HUES64 (cell line): ENCODE data around the gene IPO7.
"Not testable (repeated sequence)": the region's sequence is repeated elsewhere in the genome, so short reads cannot be mapped to it uniquely, and the experiment has no call there.

Experiments used
- H3K27ac ChIP-seq: 2 replicates; pipeline ENCODE4 v1.7.0; 2013; ENCODE audit warnings: low read depth, low read length, inconsistent platforms
- H3K27me3 ChIP-seq: 2 replicates; pipeline ENCODE4 v1.6.1; 2013; ENCODE audit warnings: mild to moderate bottlenecking, low read length; ENCODE audit not compliant: insufficient read depth
- H3K36me3 ChIP-seq: 2 replicates; pipeline ENCODE4 v1.6.1; 2013; ENCODE audit warnings: mild to moderate bottlenecking, low read length; ENCODE audit not compliant: insufficient read depth
- H3K4me1 ChIP-seq: 2 replicates; pipeline ENCODE4 v1.6.1; 2013; ENCODE audit warnings: mild to moderate bottlenecking, low read length, moderate library complexity; ENCODE audit not compliant: insufficient read depth
- H3K4me3 ChIP-seq: 2 replicates; pipeline ENCODE4 v1.5.1; 2013; ENCODE audit warnings: mild to moderate bottlenecking, low read length, moderate library complexity
- H3K9ac ChIP-seq: 2 replicates; pipeline ENCODE4 v1.6.1; 2013; ENCODE audit warnings: mild to moderate bottlenecking, low read depth, low read length
- H3K9me3 ChIP-seq: 2 replicates; pipeline ENCODE4 v1.6.1; 2013; ENCODE audit warnings: low read depth, low read length; ENCODE audit not compliant: insufficient read depth
- WGBS: fragments of 150-250, 120-280 bp; methylation state at CpG from one replicate; pipeline ENCODE4 v1.1.7; 2013; ENCODE audit warnings: missing lambda C conversion rate; 5-methylcytosine and 5-hydroxymethylcytosine counted together

Gene IPO7

GRCh38 chr11:9401884-9402283, 17.4 kb downstream of the IPO7 start:
- H3K36me3 ChIP-seq = peaks cover 52% of the 10 kb centered on the region
- 85% methylated on average over 8 of the region's 8 CpGs for WGBS
- H3K4me1 ChIP-seq, H3K9me3 ChIP-seq, H3K4me3 ChIP-seq, H3K9ac ChIP-seq, H3K27ac ChIP-seq, H3K27me3 ChIP-seq: not testable (repeated sequence)

- Histone ChIP-seq H3K36me3 (peaks cover 98% of the 10 kb centered on the region), H3K9ac (no peak overlapping the region), H3K9me3 (no peaks in the 10 kb centered on the region), H3K4me1 (no peaks in the 10 kb centered on the region), H3K27me3 (no peaks in the 10 kb centered on the region), H3K4me3 (no peak overlapping the region), H3K27ac (no peak overlapping the region)
- WGBS = 100% methylated on average over 1 of the region's 1 CpG
These were observed 44.3 kb downstream of the IPO7 start for GRCh38 chr11:9428706-9429105.

GRCh38 chr11:9438611-9439010, 54.2 kb downstream of the IPO7 start:
- no peaks in the 10 kb centered on the region for H3K9me3 ChIP-seq
- peaks cover 98% of the 10 kb centered on the region for H3K36me3 ChIP-seq
- WGBS = 97% methylated on average over 4 of the region's 4 CpGs
- H3K4me1 ChIP-seq = no peaks in the 10 kb centered on the region
- H3K4me3 ChIP-seq = no peak overlapping the region
- no peak overlapping the region for H3K27ac ChIP-seq
- no peak overlapping the region for H3K9ac ChIP-seq
- no peaks in the 10 kb centered on the region for H3K27me3 ChIP-seq

- Histone ChIP-seq H3K9ac (no peak overlapping the region), H3K9me3 (peaks cover 2% of the 10 kb centered on the region; the same call in 1 of the 2 replicates), H3K36me3 (peaks cover 72% of the 10 kb centered on the region), H3K4me1 (no peaks in the 10 kb centered on the region), H3K27ac (no peak overlapping the region), H3K4me3 (no peak overlapping the region), H3K27me3 (no peaks in the 10 kb centered on the region)
- WGBS = 96% methylated on average over 2 of the region's 4 CpGs
These were observed 61.8 kb downstream of the IPO7 start for GRCh38 chr11:9446230-9446629.

GRCh38 chr11:9448576-9449352, 64.3 kb downstream of the IPO7 start:
- Histone ChIP-seq H3K36me3 (peaks cover 47% of the 10 kb centered on the region), H3K4me1 (no peaks in the 10 kb centered on the region), H3K9me3 (peaks cover 9% of the 10 kb centered on the region), H3K9ac (no peak overlapping the region), H3K27ac (no peak overlapping the region), H3K4me3 (no peak overlapping the region), H3K27me3 (no peaks in the 10 kb centered on the region)
- 96% methylated on average over 9 of the region's 9 CpGs for WGBS

GRCh38 chr11:9452023-9452422, 67.6 kb downstream of the IPO7 start:
- H3K4me1 ChIP-seq, H3K9me3 ChIP-seq, H3K27ac ChIP-seq, H3K9ac ChIP-seq, H3K27me3 ChIP-seq, H3K4me3 ChIP-seq: not testable (repeated sequence)
- 87% methylated on average over 7 of the region's 7 CpGs for WGBS
- H3K36me3 ChIP-seq = peaks cover 14% of the 10 kb centered on the region; the same call in 1 of the 2 replicates

- Histone ChIP-seq H3K27me3 (no peaks in the 10 kb centered on the region), H3K27ac (no peak overlapping the region), H3K9ac (no peak overlapping the region), H3K9me3 (peaks cover 9% of the 10 kb centered on the region), H3K4me1 (no peaks in the 10 kb centered on the region), H3K36me3 (no peaks in the 10 kb centered on the region), H3K4me3 (no peak overlapping the region)
- WGBS = no CpG with 5 or more reads among the region's 5 CpGs
These were observed 71.3 kb downstream of the IPO7 start for GRCh38 chr11:9455722-9456121.

GRCh38 chr11:9459667-9460321, 75.3 kb downstream of the IPO7 start:
- H3K9ac ChIP-seq = peak overlapping the region; percentile 98
- no peaks in the 10 kb centered on the region for H3K9me3 ChIP-seq
- H3K36me3 ChIP-seq = no peaks in the 10 kb centered on the region
- 4% methylated on average over 23 of the region's 23 CpGs for WGBS
- no peaks in the 10 kb centered on the region for H3K27me3 ChIP-seq
- H3K4me3 ChIP-seq = peak overlapping the region; percentile 82
- no peaks in the 10 kb centered on the region for H3K4me1 ChIP-seq
- H3K27ac ChIP-seq = peak overlapping the region; percentile 98

- no peaks in the 10 kb centered on the region for H3K9me3 ChIP-seq
- peak within 1 kb of the TSS; percentile 98 for H3K9ac ChIP-seq
- H3K36me3 ChIP-seq = no peaks in the 10 kb centered on the region
- H3K27ac ChIP-seq = peak within 1 kb of the TSS; percentile 99
- H3K4me3 ChIP-seq = peak within 1 kb of the TSS; percentile 87
- no peaks in the 10 kb centered on the region for H3K4me1 ChIP-seq
- WGBS = under 1% methylated on average over 45 of the region's 45 CpGs
- no peaks in the 10 kb centered on the region for H3K27me3 ChIP-seq
These were observed 76.0 kb downstream of the IPO7 start, which contains the start of gene ZNF143 for GRCh38 chr11:9460322-9461062. Gene ZNF143, plus strand, starts transcription at chr11:9461012. Its CDS starts 10,297 bp downstream, at chr11:9471309.

GRCh38 chr11:9461063-9461759, 76.8 kb downstream of the IPO7 start:
- Histone ChIP-seq H3K4me1 (no peaks in the 10 kb centered on the region), H3K9me3 (no peaks in the 10 kb centered on the region), H3K4me3 (peak overlapping the region; percentile 87), H3K27me3 (no peaks in the 10 kb centered on the region), H3K9ac (peak overlapping the region; percentile 98), H3K27ac (peak overlapping the region; percentile 99), H3K36me3 (no peaks in the 10 kb centered on the region)
- WGBS = under 1% methylated on average over 57 of the region's 57 CpGs
